IMR-90 (cell line): ENCODE results near the gene CAP2. TPM values are rescaled to one million over a fixed set of nuclear protein-coding genes. Genes with fewer than 3 reads are reported as not detected.

ENCODE experiments used
- ATAC-seq: fragments of 200-7000 bp; cut with Tn5 transposase; 2 replicates; pipeline ENCODE4 v1.9.1; 2020; ENCODE audit warnings: low read depth, mild to moderate bottlenecking, moderate library complexity
- BruUV-seq: library from RNA; stranded (reverse); fragments of 400-500 nt; replicated peaks from 2 replicates; lab custom pipeline; 2021; lab: Mats Ljungman, UMichigan
- CTCF ChIA-PET: fragments of 300-600 bp; formaldehyde crosslinking; extraction: SDS; loops from one replicate; lab custom pipeline; 2021; ENCODE audit warnings: antibody characterized with exemption; lab: Yijun Ruan, JAX
- POLR2A ChIA-PET: fragments of 300-600 bp; sonication (Branson Sonifier 250); formaldehyde crosslinking; loops from one replicate; lab custom pipeline; 2022; ENCODE audit warnings: antibody characterized with exemption; ENCODE audit not compliant: unreplicated experiment; lab: Charles Lee
- DNase-seq: peaks from one replicate; pipeline ENCODE4 v3.0.0; 2013
- H2AFZ ChIP-seq: replicated peaks from 2 replicates; pipeline ENCODE3; 2013; ENCODE audit warnings: low read length, mild to moderate bottlenecking; ENCODE audit not compliant: poor library complexity
- H2AK5ac ChIP-seq: 2 replicates; pipeline ENCODE4 v1.6.1; 2013; ENCODE audit warnings: low read depth, low read length, inconsistent platforms
- H2AK9ac ChIP-seq: replicated peaks from 2 replicates; pipeline ENCODE3; 2013; ENCODE audit warnings: mild to moderate bottlenecking, low read depth, low read length, moderate library complexity; ENCODE audit not compliant: poor library complexity
- H2BK120ac ChIP-seq: 2 replicates; pipeline ENCODE4 v1.6.1; 2013; ENCODE audit warnings: low read depth, low read length, inconsistent platforms
- H2BK15ac ChIP-seq: 3 replicates; pipeline ENCODE4 v1.6.1; 2013; ENCODE audit warnings: low read depth, low read length, inconsistent platforms
- H2BK20ac ChIP-seq: 2 replicates; pipeline ENCODE4 v1.6.1; 2013; ENCODE audit warnings: low read depth, mild to moderate bottlenecking, inconsistent platforms, low read length, moderate library complexity
- H2BK5ac ChIP-seq: 2 replicates; pipeline ENCODE4 v1.6.1; 2013; ENCODE audit warnings: mild to moderate bottlenecking, low read depth, low read length, inconsistent platforms; ENCODE audit not compliant: poor library complexity, severe bottlenecking
- H3K14ac ChIP-seq: replicated peaks from 2 replicates; pipeline ENCODE4 v1.6.1; 2013; ENCODE audit warnings: low read depth, low read length, inconsistent platforms
- H3K18ac ChIP-seq: 2 replicates; pipeline ENCODE4 v1.6.1; 2013; ENCODE audit warnings: low read depth, low read length, control low read depth
- H3K23ac ChIP-seq: 2 replicates; pipeline ENCODE4 v1.6.1; 2013; ENCODE audit warnings: low read depth, low read length, inconsistent platforms
- H3K27ac ChIP-seq: 2 replicates; pipeline ENCODE4 v1.5.1; 2013; ENCODE audit warnings: mild to moderate bottlenecking, control low read depth, low read length; ENCODE audit not compliant: insufficient read depth
- H3K27me3 ChIP-seq: 2 replicates; pipeline ENCODE4 v1.6.1; 2013; ENCODE audit warnings: low read length; ENCODE audit not compliant: control insufficient read depth, insufficient read depth
- H3K36me3 ChIP-seq: 2 replicates; pipeline ENCODE4 v1.6.1; 2013; ENCODE audit warnings: low read length, mixed read lengths; ENCODE audit not compliant: control insufficient read depth, insufficient read depth
- H3K4ac ChIP-seq: 2 replicates; pipeline ENCODE4 v1.6.1; 2013; ENCODE audit warnings: low read depth, low read length, inconsistent platforms
- H3K4me1 ChIP-seq: 2 replicates; pipeline ENCODE4 v1.6.1; 2013; ENCODE audit warnings: low read length, mixed read lengths; ENCODE audit not compliant: control insufficient read depth, insufficient read depth
- H3K4me2 ChIP-seq: 2 replicates; pipeline ENCODE4 v1.6.1; 2013; ENCODE audit warnings: low read depth, mild to moderate bottlenecking, control low read depth, low read length, moderate library complexity
- H3K4me3 ChIP-seq: 2 replicates; pipeline ENCODE4 v1.5.1; 2013; ENCODE audit warnings: low read depth, mild to moderate bottlenecking, control low read depth, low read length, moderate library complexity; ENCODE audit not compliant: insufficient read depth
- H3K56ac ChIP-seq: 2 replicates; pipeline ENCODE4 v1.6.1; 2013; ENCODE audit warnings: low read length, inconsistent platforms; ENCODE audit not compliant: insufficient read depth; ENCODE audit errors: extremely low read depth
- H3K79me1 ChIP-seq, 2 experiments: 2 replicates each; pipeline ENCODE4 v1.6.1; 2013; ENCODE audit warnings: low read length in 2 of 2, inconsistent platforms in 1 of 2, low read depth in 1 of 2
- H3K9ac ChIP-seq: 2 replicates; pipeline ENCODE4 v1.6.1; 2013; ENCODE audit warnings: low read depth, low read length, control low read depth
- H3K9me1 ChIP-seq: 2 replicates; pipeline ENCODE4 v1.6.1; 2013; ENCODE audit warnings: low read length, inconsistent platforms; ENCODE audit not compliant: insufficient read depth
- H3K9me3 ChIP-seq: 2 replicates; pipeline ENCODE4 v1.6.1; 2013; ENCODE audit warnings: low read length; ENCODE audit not compliant: control insufficient read depth, insufficient read depth
- H4K20me1 ChIP-seq: 2 replicates; pipeline ENCODE4 v1.6.1; 2013; ENCODE audit warnings: low read length, inconsistent platforms; ENCODE audit not compliant: insufficient read depth
- H4K5ac ChIP-seq: 2 replicates; pipeline ENCODE4 v1.6.1; 2013; ENCODE audit warnings: mild to moderate bottlenecking, low read depth, low read length, control low read depth
- H4K8ac ChIP-seq, 2 experiments: 2 replicates each; pipeline ENCODE4 v1.6.1; 2013; ENCODE audit warnings: low read depth in 2 of 2, low read length in 2 of 2, control low read depth in 1 of 2, inconsistent platforms in 1 of 2
- H4K91ac ChIP-seq: 2 replicates; pipeline ENCODE4 v1.6.1; 2013; ENCODE audit warnings: low read depth, low read length, inconsistent platforms; ENCODE audit not compliant: insufficient read depth
- BHLHE40 ChIP-seq: fragments of 150-350 bp; IDR thresholded peaks from 2 replicates; pipeline ENCODE4 v1.6.1; 2016; ENCODE audit warnings: mild to moderate bottlenecking, low read depth, low read length
- CEBPB ChIP-seq: IDR thresholded peaks from 2 replicates; pipeline ENCODE4 v1.6.1; 2012; ENCODE audit warnings: low read depth, low read length, improper control_type of control experiment
- CHD1 ChIP-seq: IDR thresholded peaks from 2 replicates; pipeline ENCODE4 v1.6.1; 2012; ENCODE audit warnings: low read depth, low read length, improper control_type of control experiment
- ELK1 ChIP-seq: fragments of 150-350 bp; IDR thresholded peaks from 2 replicates; pipeline ENCODE4 v1.6.1; 2016; ENCODE audit warnings: low read depth, mild to moderate bottlenecking, low read length, moderate library complexity, borderline replicate concordance
- FOS ChIP-seq: fragments of 150-350 bp; IDR thresholded peaks from 2 replicates; pipeline ENCODE4 v1.6.1; 2016; ENCODE audit warnings: low read depth, low read length
- MXI1 ChIP-seq: IDR thresholded peaks from 2 replicates; pipeline ENCODE4 v1.6.1; 2012; ENCODE audit warnings: low read depth, mild to moderate bottlenecking, low read length, moderate library complexity, borderline replicate concordance
- NFE2L2 ChIP-seq: fragments of 150-350 bp; IDR thresholded peaks from 2 replicates; pipeline ENCODE4 v1.6.1; 2016; ENCODE audit warnings: low read depth, mild to moderate bottlenecking, low read length
- POLR2A ChIP-seq: IDR thresholded peaks from 2 replicates; pipeline ENCODE4 v1.6.1; 2012; ENCODE audit warnings: mild to moderate bottlenecking, low read depth, low read length
- RAD21 ChIP-seq: IDR thresholded peaks from 2 replicates; pipeline ENCODE4 v1.6.1; 2012; ENCODE audit warnings: low read length, improper control_type of control experiment
- RFX5 ChIP-seq: IDR thresholded peaks from 2 replicates; pipeline ENCODE4 v1.8.0; 2012; ENCODE audit warnings: low read depth, mild to moderate bottlenecking, low read length, moderate library complexity
- SMC3 ChIP-seq: fragments of 150-350 bp; IDR thresholded peaks from 2 replicates; pipeline ENCODE4 v1.6.1; 2016; ENCODE audit warnings: low read depth, mild to moderate bottlenecking, antibody characterized with exemption, low read length, moderate library complexity
- USF2 ChIP-seq: fragments of 150-350 bp; IDR thresholded peaks from 2 replicates; pipeline ENCODE4 v1.6.1; 2017; ENCODE audit warnings: mild to moderate bottlenecking, antibody characterized with exemption, low read length, low read depth
- WGBS, 2 experiments: methylation state at CpG; one replicate each; pipeline versions ENCODE4 v1.1.5 to v1.1.7; 2013; ENCODE audit warnings: missing lambda C conversion rate in 2 of 2; ENCODE audit not compliant: insufficient read length in 1 of 2; ENCODE audit errors: extremely low coverage in 2 of 2; 5-methylcytosine and 5-hydroxymethylcytosine counted together
- dilution Hi-C: fragments of 300-500 bp; cut with HindIII; formaldehyde crosslinking; loops from one replicate; pipeline ENCODE4 v1.14.3; 2018; ENCODE audit warnings: low sequenced_read_pairs; ENCODE audit not compliant: unreplicated experiment
- in situ Hi-C: fragments of 300-500 bp; cut with MboI; formaldehyde crosslinking; loops from 3 replicates; pipeline ENCODE4 v1.14.3; 2019; ENCODE audit warnings: low sequenced_read_pairs, inconsistent platforms, mixed read lengths
- intact Hi-C: fragments of 100-400 bp; cut with micrococcal nuclease; formaldehyde crosslinking; loops from 2 replicates; pipeline ENCODE4 v1.10.0; 2022
- polyA plus RNA-seq, 3 experiments: library from polyadenylated mRNA; depleted of rRNA; stranded (reverse); fragments of >200 nt; gene quantifications; 2 replicates each; pipeline ENCODE4 v1.2.3, GENCODE V29; 2012; ENCODE audit warnings: low replicate concordance in 1 of 3
- total RNA-seq: library from RNA; depleted of rRNA; stranded (reverse); fragments of >200 nt; gene quantifications from 2 replicates; pipeline ENCODE4 v1.2.3, GENCODE V29; 2012
- TF ChIP-seq, protein P1 (sequence below): conservative IDR thresholded peaks from 2 replicates; pipeline ENCODE4 v1.5.1; 2012; ENCODE audit warnings: mild to moderate bottlenecking, low read depth, low read length, improper control_type of control experiment

Gene CAP2
- total and polyA plus RNA-seq, 2 of the 4 experiments (the other 2 are of a cell fraction): 14.5 to 27.5 TPM

DNA sequence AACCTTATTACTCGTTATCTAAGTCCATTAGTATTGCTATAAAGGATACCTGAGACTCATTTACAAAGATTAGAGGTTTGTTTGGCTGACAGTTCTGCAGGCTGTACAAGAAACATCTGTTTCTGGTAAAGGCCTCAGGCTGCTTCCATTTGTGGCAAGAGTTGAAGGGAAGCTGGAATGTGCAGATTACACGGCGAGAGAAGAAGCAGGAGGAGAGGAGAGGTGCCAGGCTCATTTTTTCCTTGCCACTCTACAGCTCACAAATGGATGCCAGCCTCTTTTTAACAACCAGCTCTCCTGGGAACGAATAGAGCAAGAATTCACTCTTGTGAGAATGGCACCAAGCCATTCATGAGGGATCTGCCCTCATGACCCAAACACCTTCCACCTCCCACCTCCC is 14.7 kb downstream of the CAP2 start:
- H2BK5ac ChIP-seq: no peak overlapping the region
- POLR2A ChIA-PET: interaction anchor here (0.6 kb wide), 1 partner anchor 17 kb away, joined by 9 read pairs; no protein-coding TSS in a partner anchor
- H4K91ac ChIP-seq: no peak overlapping the region
- in situ Hi-C loops (no loop called here), dilution Hi-C loops (no loop called here), intact Hi-C loops (no loop called here)
- H2AK5ac ChIP-seq: no peak overlapping the region
- no peak overlapping the region for H2AK9ac ChIP-seq
- 0 out of 2 replicates have a peak, but pooled peaks cover 3% of the 10 kb centered on the region for H3K9me3 ChIP-seq
- H3K36me3 ChIP-seq: no peaks in the 10 kb centered on the region
- H3K23ac ChIP-seq: no peak overlapping the region
- no peak overlapping the region for H4K8ac ChIP-seq
- ATAC-seq (no peak), DNase-seq (no peak)
- TF ChIP-seq MXI1: no peak
- no peak for TF ChIP-seq CEBPB
- TF ChIP-seq RFX5: no peak
- TF ChIP-seq ELK1: no peak
- TF ChIP-seq RAD21: no peak
- TF ChIP-seq CHD1: no peak
- no peak for TF ChIP-seq SMC3
- TF ChIP-seq, protein P1, sequence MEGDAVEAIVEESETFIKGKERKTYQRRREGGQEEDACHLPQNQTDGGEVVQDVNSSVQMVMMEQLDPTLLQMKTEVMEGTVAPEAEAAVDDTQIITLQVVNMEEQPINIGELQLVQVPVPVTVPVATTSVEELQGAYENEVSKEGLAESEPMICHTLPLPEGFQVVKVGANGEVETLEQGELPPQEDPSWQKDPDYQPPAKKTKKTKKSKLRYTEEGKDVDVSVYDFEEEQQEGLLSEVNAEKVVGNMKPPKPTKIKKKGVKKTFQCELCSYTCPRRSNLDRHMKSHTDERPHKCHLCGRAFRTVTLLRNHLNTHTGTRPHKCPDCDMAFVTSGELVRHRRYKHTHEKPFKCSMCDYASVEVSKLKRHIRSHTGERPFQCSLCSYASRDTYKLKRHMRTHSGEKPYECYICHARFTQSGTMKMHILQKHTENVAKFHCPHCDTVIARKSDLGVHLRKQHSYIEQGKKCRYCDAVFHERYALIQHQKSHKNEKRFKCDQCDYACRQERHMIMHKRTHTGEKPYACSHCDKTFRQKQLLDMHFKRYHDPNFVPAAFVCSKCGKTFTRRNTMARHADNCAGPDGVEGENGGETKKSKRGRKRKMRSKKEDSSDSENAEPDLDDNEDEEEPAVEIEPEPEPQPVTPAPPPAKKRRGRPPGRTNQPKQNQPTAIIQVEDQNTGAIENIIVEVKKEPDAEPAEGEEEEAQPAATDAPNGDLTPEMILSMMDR: no peak
- TF ChIP-seq BHLHE40: no peak
- no peak for TF ChIP-seq POLR2A
- no peak for TF ChIP-seq NFE2L2
- TF ChIP-seq FOS: no peak
- no peak for TF ChIP-seq USF2
- H3K56ac ChIP-seq: no peak overlapping the region
- H3K4me3 ChIP-seq: no peak overlapping the region
- H3K27ac ChIP-seq: no peak overlapping the region
- no peak overlapping the region for H3K18ac ChIP-seq
- H2AFZ ChIP-seq: no peak overlapping the region
- H3K27me3 ChIP-seq: no peaks in the 10 kb centered on the region
- H3K9me1 ChIP-seq: peaks cover 10% of the 10 kb centered on the region; the same call in 1 of the 2 replicates
- no peak overlapping the region for H3K9ac ChIP-seq
- no peak overlapping the region for H3K4me2 ChIP-seq
- H3K14ac ChIP-seq: no peak overlapping the region
- peaks cover 8% of the 10 kb centered on the region; the same call in 1 of the 2 replicates for H4K20me1 ChIP-seq
- no peak overlapping the region for H4K5ac ChIP-seq
- H2BK15ac ChIP-seq: no peak overlapping the region
- CTCF ChIA-PET: interaction anchor here (1.9 kb wide), 1 partner anchor 14 kb away, joined by 5 read pairs; the partner anchor contains the start of gene CAP2
- no TSS peak for BruUV-seq
- H3K4ac ChIP-seq: no peak overlapping the region
- WGBS, 2 experiments: 100% methylated on average over 1 of the region's 4 CpGs; no CpG with 5 or more reads in 1 of the 2 experiments
- peaks cover 11 to 69% of the 10 kb centered on the region in 2 experiments; a peak in 3 of 4 replicates for H3K79me1 ChIP-seq
- H2BK20ac ChIP-seq: no peak overlapping the region
- H3K4me1 ChIP-seq: peaks cover 3% of the 10 kb centered on the region
- no peak overlapping the region for H2BK120ac ChIP-seq
